ENCODE results near the gene SLC2A2.
A peak's percentile ranks its signal among the peaks of the same experiment; 100 is the strongest.

The SLC2A2 gene

DNA sequence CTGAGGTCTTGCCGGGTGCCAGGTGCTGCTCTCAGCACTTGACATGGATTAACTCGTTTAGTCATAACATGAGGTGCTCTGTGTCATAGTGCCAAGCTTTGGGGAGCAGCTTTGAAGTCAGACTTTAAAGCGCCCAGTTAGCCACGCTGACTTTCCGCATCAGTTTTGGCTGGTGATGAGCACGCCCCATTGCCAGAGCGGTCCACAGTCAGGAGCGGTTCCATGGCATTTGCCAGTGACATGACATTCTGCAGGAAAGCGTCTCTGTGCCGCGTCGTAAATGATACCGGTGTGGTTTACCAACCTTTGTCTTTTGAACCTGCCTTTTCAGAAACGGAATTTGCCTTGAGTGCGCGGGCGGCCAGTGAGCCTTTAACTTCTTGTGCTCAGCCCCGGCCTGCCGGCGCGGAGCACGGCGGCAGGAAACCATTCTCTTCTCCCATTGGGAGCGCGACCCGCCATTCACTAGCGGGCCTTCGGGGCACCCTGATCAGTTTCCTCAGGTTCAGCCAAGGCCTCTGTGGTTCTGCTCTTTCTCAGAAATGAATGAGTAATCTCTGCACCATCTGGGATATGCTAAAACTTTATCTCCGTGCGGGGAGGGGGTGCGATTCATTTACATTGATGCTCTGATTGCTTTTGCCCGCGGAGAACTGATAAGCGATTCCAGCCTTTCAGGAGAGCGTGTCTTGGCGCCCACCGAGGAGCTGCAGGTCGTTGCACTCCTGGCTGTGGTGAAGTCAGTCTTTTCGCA, 1.7 kb upstream of the SLC2A2 start:
- peak; percentile 90 for DNase-seq

DNA sequence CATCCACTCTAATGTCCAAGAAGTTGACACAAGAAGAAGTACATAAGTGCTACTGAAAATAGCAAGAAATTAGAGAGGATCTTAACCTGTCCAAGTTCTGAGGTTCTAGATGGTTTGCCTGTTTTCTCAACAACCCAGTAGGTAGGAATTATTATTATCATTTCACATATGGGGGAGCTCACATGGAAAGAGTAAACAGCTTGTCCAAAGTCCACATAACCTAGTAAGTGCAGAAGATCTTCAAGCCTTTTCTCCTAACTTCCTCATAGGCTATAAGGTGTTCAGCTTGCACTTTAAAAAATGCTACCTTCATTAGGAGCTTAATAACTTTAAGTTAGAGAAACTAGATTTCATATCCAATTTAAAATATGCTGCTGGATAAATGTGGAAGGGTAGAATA, 3.0 kb downstream of the SLC2A2 start:
- DNase-seq, result no peak

DNA sequence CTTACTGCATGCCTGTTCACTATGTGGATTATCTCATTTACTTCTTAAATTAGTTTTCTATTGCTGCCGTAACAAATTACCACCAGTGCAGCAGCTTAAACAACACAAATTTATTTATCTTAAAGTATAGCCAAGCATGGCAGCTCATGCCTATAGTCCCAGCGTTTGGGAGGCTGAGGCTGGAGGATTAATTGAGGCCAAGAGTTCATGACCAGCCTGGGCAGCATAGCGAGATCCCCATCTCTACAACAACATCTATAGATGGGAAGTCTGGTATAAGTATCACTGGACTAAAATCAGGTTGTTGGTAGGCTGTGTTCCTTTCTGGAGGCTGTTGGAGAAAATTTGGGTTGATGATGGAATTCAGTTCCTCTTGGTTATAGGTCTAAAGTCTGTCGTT, 5.1 kb downstream of the SLC2A2 start:
- no peak for DNase-seq

DNA sequence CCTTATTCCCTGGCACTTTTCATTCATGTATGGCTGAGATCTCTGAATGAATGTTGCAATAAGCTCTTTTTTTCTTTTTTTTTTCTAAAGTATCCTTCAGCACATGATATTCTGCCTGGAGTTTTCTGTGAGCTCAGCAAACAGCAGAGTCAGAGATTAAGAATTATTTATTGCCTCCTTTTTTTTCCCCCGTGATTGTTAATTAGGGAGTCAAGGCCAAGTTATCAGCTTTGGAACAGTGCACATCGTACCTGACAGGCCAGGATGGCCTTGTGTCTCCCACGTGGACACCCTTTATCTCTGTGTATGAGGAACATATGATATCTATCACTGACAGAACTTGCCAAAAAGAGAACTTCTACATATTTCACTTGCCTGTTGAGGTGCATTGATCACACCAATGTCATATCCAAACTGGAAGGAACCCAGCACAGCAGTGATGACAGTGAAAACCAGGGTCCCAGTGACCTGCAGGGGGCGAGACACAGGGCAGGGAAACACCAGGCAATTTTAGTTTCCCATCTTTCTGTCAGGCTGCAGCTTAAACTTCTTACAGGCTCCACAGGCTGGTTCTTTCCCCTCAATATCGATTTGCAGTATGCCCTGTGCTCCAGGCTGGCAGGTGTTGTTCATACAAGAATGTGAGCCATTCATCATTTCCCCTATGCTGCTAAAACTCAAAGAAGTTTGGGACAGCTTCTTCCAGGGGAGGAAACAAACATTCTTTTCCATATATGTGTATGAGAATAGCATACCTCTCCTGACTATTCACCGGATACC, 8.2 kb downstream of the SLC2A2 start:
- DNase-seq, result no peak

DNA sequence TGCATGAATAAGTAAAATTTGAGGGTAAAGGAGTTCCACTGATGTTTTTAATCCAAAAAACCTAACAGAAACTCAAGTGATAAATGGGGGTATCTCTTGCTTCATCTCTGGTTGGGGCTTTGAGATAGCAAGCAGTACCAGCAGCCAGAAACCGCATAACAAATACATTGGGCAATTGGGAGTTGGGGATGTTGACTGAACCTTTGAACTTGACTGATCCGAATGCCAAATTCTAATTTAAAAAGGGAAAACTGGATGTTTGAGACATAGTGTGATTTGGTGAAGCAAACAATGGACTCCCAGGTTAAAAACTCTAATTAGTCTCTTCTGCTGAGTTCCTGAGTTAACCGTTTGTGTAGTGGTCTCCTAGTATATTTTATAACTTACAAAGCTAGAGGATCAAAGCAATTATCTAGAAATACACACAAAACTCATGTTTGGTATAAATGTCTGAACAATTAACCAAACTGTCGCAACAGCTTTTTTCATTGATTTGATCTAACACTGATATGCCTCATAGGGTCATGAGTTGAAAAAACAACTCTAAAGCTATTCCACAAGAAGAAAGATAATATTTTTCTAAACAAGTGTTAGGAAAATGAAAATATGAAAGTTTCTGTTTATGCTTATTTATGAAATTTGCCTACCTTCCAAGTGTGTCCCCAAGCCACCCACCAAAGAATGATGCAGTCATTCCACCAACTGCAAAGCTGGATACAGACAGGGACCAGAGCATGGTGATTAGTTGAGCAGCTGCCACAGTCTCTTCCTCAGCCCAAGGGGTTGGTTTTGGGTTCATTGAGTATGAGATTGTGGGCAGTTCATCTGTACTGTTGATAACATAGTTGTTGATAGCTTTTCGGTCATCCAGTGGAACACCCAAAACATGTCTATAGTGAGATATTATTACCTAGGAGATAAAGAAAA, 12.4 kb downstream of the SLC2A2 start:
- DNase-seq, result no peak

DNA sequence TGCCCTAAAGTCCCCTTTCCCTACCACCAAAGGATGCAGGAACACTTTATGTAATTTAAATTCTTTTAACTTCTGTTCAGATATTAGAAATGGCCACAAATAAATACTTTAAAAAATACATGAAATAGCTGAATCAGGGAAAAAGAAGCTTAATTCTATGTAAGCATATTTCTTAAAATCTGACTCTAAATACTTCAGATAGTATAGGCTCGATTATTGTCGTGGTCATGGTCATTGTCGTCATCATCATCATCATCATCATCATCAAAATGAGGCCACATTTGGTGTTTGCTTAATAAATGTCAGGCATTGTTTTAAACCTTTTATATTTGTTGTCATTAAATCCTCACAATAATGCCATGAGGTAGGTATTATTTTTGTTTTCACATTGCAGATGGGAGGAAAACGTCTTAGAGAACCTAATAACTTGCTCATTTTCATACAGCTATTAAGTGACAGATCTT, 14.6 kb downstream of the SLC2A2 start:
- no peak for DNase-seq

DNA sequence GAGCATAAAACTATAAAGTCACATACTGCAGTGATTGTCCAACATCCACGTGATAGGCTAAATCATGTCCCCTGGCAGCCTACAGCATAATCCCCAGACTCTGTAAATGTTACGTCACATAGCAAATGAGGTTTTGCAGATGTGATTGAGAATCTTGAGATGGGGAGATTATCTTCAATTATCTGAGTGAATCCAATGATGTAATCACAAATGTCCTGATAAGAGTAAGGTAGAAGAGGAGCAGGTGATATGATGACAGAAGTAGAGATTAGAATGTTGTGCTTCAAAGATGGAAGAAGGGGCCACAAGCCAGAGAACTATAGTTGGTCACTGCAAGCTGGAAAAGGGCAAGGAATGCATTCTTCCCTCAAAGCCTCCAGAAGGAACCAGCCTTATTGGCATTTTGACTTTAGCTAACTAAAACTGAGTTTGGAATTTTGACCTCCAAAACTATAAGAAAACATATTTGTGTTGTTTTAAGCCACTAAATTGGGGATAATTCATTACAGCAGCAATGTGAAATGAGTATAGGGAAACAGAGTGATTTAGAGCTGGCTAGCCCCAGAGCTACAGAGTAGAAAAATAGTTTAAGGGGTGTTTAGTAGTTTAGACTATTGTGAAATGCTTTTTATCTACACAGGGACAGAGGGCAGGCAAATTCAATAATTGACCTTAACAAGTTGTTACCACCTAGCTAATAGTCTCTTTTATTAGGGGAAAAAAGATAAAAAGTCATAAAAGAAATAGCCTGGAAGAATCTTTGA, 15.2 kb downstream of the SLC2A2 start:
- DNase-seq, result no peak

DNA sequence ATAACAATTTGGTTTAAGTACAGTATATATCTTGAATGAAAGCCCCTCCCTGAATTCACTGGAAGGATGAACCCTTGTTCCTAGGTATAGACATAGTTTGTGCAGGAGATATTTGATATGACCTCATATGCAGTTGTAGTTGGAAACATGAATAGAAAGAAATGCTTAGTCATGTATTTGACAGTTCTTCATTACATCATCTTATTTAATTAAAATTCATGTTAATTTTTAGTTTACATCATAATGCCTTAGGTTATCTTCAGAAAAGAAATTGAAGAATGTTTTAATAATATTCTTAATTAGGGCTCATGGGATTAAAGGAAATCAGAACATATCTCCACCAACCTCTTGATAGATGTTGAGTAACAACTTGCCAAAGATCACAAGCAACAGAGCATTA, 19.2 kb downstream of the SLC2A2 start:
- DNase-seq, result no peak

DNA sequence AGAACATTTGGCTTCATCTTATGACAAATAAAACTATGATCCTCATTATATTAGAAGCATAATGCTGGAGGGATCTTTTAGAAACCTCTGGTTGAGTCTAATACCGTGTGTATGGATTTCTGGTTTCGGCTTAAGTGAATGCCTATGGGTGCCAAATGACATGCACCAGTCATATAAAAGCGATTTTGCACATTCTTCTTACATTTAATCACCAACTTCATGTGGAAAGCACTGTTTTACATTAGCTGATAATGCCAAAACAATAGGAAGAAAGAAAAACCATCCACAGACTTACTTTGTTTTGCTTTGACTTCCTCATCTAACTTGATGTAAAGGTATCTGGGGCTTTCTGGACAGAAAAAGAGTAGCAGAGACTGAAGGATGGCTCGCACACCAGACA, 20.9 kb downstream of the SLC2A2 start:
- DNase-seq, result no peak

DNA sequence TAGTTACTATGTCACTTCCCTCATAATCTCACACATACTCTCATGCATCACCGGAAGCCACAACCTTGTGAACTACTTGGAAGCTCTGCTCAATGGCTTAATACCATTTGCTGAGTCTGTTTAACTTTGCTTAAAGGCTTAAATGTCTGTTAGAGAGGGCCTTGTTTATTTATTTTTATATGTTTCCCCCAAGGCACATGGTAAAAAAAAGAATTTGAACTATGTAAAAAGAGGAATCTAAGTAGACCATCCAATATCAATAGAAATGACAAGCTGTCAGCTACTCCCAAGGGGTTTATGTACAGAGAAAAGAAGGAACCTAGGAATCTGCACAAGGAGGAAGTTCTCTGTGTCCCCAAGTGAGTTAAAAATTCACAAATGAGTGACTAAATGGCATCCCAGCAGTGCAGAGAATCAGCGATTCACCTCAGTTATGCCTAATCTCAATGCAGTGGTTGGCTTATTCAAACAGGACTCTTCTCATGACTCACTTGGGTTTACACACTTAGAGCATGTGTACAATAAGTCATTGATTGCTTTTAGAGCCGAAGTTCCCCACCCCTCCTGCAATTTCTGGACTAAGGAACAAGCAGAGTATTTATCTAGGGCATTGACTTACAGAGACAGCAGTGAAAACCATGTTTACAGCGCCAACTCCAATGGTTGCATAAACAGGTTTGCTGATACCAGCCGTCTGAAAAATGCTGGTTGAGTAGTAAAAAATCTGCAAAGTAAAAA, 24.4 kb downstream of the SLC2A2 start:
- DNase-seq, result peak; percentile 58

DNA sequence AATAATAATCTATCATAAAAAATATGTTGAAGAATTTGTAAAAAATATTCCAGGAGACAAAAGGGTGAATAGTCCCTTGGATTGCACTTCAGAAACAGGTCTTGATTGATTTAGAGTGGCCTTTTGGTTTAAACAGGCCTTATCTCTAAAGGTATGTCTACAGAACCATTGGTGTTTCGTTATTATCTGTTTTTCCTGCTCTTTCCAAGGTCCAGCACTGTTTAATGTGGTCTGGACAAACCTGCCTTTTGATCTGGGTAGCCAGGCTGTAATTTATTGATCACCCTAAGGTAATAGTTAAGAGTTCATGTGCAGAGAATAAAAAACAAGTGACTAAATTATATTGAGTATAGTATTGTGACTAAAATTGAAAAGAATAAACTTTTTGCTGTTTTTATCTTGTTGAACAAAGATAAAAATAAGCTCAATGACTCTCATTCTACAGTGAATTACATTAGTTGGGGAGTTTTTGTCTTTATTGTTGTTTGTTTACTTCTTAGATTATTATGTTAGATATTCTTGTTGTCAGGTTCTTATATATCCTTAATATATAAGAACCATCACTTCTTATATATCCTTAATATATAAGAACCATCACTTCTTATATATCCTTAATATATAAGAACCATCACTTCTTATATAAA, 25.1 kb downstream of the SLC2A2 start:
- no peak for DNase-seq

DNA sequence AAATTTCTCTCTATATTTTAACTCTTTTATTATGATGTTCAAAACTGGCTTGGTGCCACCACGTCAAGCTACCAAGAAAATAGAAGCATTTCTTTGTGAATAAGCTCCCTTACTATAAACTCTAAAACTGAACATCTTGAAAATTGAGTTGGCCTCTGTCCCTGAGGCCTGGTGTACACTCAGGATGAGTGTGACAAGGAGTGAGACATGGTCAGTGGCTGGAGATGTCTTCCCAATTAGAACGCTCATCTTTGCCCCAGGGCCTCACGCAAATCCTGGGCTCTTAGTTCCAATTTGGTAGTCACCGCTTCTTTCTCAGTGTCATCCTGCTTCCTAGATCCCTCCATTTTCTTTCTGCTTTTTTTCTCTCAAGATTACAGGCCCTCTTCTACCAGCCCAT, 26.2 kb downstream of the SLC2A2 start:
- DNase-seq, result peak; percentile 78

DNA sequence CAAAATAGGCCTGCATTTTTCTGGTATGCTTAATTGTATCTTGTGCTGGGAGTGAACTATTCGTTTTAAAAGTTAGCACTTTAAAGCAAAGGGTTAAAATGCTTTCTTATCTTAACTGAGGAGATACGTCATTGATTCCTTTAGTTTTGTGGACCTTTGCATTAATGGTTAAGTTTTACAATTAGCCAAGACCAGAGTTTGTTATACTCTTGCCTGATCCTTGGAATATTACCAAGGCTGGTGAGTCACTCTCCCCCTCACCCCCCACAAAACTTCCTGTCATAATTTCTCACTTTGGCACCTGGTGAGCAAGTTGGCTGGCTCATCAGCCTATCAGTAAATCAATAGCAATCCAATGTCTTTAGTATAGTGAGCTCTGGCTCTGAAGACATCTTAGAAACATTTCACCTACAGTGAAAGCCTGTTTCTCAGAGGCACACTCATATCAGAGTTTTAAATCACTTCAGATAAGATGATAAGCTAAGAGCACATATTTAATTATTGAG, 26.7 kb downstream of the SLC2A2 start:
- DNase-seq, result peak; percentile 61

DNA sequence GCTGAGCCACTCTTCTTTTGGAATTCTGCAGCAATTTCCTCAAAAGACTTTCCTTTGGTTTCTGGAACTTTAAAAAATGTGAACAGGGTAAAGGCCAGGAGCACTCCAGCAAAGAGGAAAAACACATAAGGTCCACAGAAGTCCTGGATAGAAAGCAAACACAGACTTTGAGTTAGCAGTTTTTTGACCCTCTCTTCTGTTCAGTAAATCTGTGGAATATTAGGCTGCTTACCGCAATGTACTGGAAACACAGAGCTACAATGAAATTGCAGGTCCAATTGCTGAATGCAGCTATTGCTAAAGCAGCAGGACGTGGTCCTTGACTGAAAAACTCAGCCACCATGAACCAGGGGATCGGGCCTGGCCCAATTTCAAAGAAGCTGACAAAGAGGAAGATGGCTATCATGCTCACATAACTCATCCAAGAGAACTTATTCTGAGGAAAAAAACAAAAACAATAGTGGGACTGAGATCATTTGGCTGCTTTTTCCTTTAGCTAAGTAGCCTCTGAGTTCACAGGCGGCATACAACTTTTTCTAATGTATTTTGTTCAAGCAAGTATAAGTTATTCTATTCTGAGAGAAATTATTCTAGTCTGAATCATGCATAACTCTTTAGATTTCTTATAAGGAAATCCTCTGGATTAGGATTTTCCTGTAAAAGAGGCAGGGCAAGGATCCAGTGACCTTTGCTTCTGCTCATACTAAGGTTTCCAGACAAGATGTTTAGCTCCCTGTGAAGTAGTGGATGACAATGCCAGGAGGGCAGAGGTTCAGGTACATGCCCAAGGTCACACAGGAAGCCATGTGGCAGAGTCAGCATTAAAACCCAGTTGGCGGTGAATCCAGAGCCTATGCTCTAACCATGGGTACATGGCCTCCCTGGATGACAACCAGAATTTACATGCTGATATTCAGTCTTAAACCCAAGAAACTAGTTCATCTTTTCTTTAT, 28.3 kb downstream of the SLC2A2 start:
- DNase-seq, result no peak

DNA sequence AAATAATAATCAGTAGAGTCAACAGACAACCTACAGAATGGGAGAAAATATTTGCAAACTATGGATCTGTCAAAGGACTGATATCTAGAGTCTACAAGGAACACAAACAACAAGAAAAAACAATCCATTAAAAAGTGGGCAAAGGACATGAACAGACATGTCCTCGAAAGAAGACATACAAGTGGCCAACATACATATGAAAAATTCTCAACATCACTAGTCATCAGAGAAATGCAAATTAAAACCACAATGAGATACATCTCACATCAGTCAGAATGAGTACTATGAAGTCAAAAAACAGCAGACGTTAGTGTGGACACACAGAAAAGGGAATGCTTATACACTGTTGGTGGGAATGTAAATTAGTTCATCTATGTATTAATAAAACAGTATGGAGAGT, 33.7 kb downstream of the SLC2A2 start:
- DNase-seq, result no peak

DNA sequence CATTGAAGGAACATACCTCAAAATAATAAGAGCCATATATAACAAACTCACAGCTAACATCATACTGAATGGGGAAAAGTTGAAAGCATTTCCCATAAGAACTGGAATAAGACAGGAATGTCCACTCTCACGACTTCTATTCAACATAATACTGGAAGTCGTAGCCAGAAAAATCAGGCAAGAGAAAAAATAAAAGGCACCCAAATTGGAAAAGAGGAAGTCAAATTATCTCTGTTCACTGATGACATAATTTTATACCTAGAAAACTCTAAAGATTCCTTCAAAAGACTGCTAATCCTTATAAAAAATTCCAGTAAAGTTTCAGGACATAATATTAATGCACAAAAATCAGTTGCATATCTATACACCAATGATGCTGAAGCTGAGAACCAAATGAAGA, 34.9 kb downstream of the SLC2A2 start:
- no peak for DNase-seq

DNA sequence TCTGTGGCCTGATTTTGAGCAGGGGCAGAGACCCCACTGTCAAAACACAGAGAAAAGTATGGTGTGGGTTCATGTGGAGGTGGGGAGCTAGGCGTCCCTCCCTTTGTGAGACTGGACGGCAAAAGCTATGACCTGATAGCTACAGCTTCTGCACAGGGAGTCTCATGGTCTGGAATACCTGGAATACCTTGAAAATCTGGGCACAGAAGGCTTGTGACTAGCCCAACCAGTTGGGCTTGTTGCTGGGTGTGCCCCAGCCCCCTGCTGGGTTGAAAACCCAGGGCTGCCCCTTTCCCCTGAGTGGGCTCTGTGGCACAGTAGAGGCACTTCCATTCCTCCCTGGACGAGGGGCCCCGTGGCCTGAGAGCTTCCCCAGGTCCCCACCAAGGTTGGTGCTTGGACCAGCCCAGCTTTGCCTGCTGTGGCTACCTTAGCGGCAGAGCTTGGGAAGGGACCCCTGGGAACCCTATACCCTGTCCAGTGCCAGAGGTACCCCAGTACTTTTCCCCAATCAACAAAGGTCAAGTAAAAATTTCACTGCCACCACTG, 37.3 kb downstream of the SLC2A2 start:
- DNase-seq, result peak; percentile 51

DNA sequence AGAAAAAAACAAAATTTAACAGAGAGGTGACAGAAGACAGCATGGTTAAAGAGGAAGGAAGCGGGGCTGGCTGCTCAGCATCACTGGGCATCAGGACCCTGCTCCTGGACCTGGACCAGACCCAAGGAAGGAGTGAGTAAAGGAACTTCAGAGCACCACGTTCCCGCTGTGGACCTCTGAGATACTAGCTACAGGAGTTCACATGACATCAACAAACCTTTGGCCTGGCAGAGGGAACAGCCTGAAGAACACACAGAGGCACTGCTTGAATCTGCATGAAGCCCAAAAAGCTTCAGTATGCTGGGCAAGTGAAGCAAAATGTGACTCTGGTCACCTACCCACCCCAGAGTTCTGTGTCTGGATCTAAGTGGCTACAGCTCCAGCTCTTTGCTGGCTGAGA, 38.1 kb downstream of the SLC2A2 start:
- DNase-seq, result no peak

DNA sequence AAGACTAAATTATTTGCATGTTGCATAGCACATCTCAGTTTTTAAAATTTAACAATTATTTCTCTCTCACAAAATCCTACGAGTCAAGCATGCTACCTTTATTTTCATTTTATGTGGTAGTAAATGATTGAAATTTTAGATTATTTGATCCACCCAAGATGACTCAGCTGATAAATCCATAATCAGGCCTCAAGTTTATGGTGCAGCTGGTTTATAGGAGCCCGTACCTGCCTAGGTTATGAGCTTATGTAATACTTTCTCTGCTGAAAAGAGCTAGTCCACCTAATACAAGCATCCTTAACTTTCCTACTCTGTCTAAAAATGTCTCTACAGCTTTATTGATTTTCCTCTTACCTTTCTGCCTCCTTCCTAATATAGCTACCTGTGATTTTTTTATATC, 41.2 kb downstream of the SLC2A2 start:
- DNase-seq, result no peak

DNA sequence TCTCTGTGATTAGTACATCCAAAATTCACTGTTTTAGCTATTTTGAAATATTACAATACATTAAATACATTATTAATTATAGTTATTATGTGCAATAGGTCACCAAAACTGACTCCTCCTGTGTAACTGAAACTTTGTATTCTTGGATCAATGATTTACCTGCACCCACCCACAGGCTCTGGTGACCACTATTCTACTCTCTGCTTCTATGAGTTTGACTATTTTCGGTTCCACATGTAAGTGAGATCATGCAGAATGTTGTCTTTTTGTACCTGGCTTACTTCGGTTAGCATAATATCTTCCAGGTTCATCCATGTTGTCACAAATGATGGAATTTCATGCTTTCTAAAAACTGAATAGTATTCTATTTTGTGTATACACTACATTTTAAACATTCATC, 43.8 kb downstream of the SLC2A2 start:
- no peak for DNase-seq

All from islet precursor cell (in vitro differentiated cells).